Measurements from ENCODE around the gene HSD3B7. TPM values are rescaled to one million over a fixed set of nuclear protein-coding genes. Genes with fewer than 3 reads are reported as not detected.

HSD3B7 gene
- total and polyA plus RNA-seq, 2 of the 4 experiments (the other 2 are of a cell fraction) = 8.5 to 11.3 TPM

- dilution Hi-C loops (cut with HindIII; ENCODE audit: low sequenced_read_pairs, unreplicated experiment) (no loop called here), in situ Hi-C loops (cut with MboI; ENCODE audit: low sequenced_read_pairs) (no loop called here), intact Hi-C loops (cut with micrococcal nuclease) (no loop called here)
- Histone ChIP-seq H3K18ac (ENCODE audit: low read depth, low read length) (no peak overlapping the region), H3K9ac (ENCODE audit: low read depth, low read length) (no peak overlapping the region), H4K20me1 (ENCODE audit: insufficient read depth, low read length) (peaks cover 2% of the 10 kb centered on the region; the same call in 1 of the 2 replicates), H3K23ac (ENCODE audit: low read depth, low read length) (no peak overlapping the region), H3K27me3 (ENCODE audit: control insufficient read depth, insufficient read depth, low read length) (no peaks in the 10 kb centered on the region), H3K4me3 (ENCODE audit: insufficient read depth, low read depth, low read length) (no peak overlapping the region), H3K4me1 (ENCODE audit: control insufficient read depth, insufficient read depth, low read length) (peaks cover 3% of the 10 kb centered on the region), H3K27ac (ENCODE audit: insufficient read depth, low read length) (no peak overlapping the region), H3K9me1 (ENCODE audit: insufficient read depth, low read length) (peaks cover under 1% of the 10 kb centered on the region; the same call in 1 of the 2 replicates), H2AFZ (replicated peaks; ENCODE audit: low read length, poor library complexity) (no peak overlapping the region), H3K9me3 (ENCODE audit: control insufficient read depth, insufficient read depth, low read length) (no peaks in the 10 kb centered on the region), H4K8ac (ENCODE audit: low read depth in 2 of 2, low read length in 2 of 2) (no peak overlapping the region), H2AK9ac (replicated peaks; ENCODE audit: low read depth, low read length, poor library complexity) (peak overlapping the region; percentile 78), H3K4ac (ENCODE audit: low read depth, low read length) (no peak overlapping the region), H3K56ac (ENCODE audit: extremely low read depth, insufficient read depth, low read length) (no peak overlapping the region), H2BK15ac (ENCODE audit: low read depth, low read length) (no peak overlapping the region), H2BK5ac (ENCODE audit: low read depth, low read length, poor library complexity, severe bottlenecking) (no peak overlapping the region), H3K4me2 (ENCODE audit: low read depth, low read length) (no peak overlapping the region), H4K5ac (ENCODE audit: low read depth, low read length) (no peak overlapping the region), H2AK5ac (ENCODE audit: low read depth, low read length) (0 out of 2 replicates have a peak overlapping the region, but pooled peaks have one; percentile 23), H4K91ac (ENCODE audit: insufficient read depth, low read depth, low read length) (no peak overlapping the region), H2BK20ac (ENCODE audit: low read depth, low read length) (no peak overlapping the region), H3K79me1 (ENCODE audit: low read depth in 1 of 2, low read length in 2 of 2) (peaks cover 8 to 16% of the 10 kb centered on the region in 2 experiments; a peak in 3 of 4 replicates), H3K36me3 (ENCODE audit: control insufficient read depth, insufficient read depth, low read length) (no peaks in the 10 kb centered on the region), H3K14ac (replicated peaks; ENCODE audit: low read depth, low read length) (no peak overlapping the region), H2BK120ac (ENCODE audit: low read depth, low read length) (no peak overlapping the region)
- CTCF ChIA-PET = no interaction called here
- no TSS peak for BruUV-seq (replicated peaks)
- DNase-seq (no peak), ATAC-seq (ENCODE audit: low read depth) (no peak)
- no CpG with 5 or more reads among the region's 5 CpGs for WGBS, 2 experiments (ENCODE audit: extremely low coverage in 2 of 2, insufficient read length in 1 of 2)
- POLR2A ChIA-PET (ENCODE audit: unreplicated experiment) = no interaction called here
- no peak for TF ChIP-seq MAFK (IDR thresholded peaks at IDR 0.05; ENCODE audit: low read depth, low read length)
Measured at GRCh38 chr16:31029272-31029671, 44.3 kb downstream of the HSD3B7 start.
